Uterus (tissue), 4 donors: ENCODE measurements around the gene NRM. TPM values are rescaled to one million over a fixed set of nuclear protein-coding genes. Genes with fewer than 3 reads are reported as not detected.

Source experiments
- DNase-seq, 2 donors: peaks; one replicate each; pipeline ENCODE4 v3.0.0-alpha.2; 2019 to 2020
- H3K27ac ChIP-seq, 2 donors: fragments of 200-600 bp; sonication (generic); 1 replicate in 1 of 2; 2 replicates in 1 of 2; pipeline ENCODE4 v1.5.1; 2016 to 2018
- H3K27me3 ChIP-seq, 2 donors: fragments of 200-600 bp; sonication (generic); one replicate each; pipeline ENCODE4 v1.5.1; 2018 to 2019; ENCODE audit warnings: control low read depth in 1 of 2
- H3K36me3 ChIP-seq, 2 donors: fragments of 200-600 bp; sonication (generic); one replicate each; pipeline ENCODE4 v1.5.1; 2019; ENCODE audit warnings: control low read depth in 1 of 2
- H3K4me1 ChIP-seq, 2 donors: fragments of 200-600 bp; sonication (generic); one replicate each; pipeline ENCODE4 v1.5.1; 2018 to 2019; ENCODE audit warnings: control low read depth in 1 of 2
- H3K4me3 ChIP-seq, 2 donors: fragments of 200-600 bp; sonication (generic); 1 replicate in 1 of 2; 2 replicates in 1 of 2; pipeline ENCODE4 v1.5.1; 2018 to 2019; ENCODE audit warnings: mild to moderate bottlenecking in 1 of 2
- H3K9me3 ChIP-seq, 2 donors: fragments of 200-600 bp; sonication (generic); one replicate each; pipeline ENCODE4 v1.5.1; 2019; ENCODE audit warnings: control low read depth in 1 of 2
- CTCF ChIP-seq, 4 experiments: fragments of 200-600 bp in 2 of 4; fragments of 450-650 bp in 2 of 4; sonication (generic) in 2 of 4; IDR thresholded peaks; one replicate each; pipeline ENCODE4 v1.5.1; 2016 to 2019; ENCODE audit warnings: antibody characterized with exemption in 4 of 4, mild to moderate bottlenecking in 2 of 4, moderate library complexity in 1 of 4
- POLR2A ChIP-seq, 2 donors: fragments of 450-650 bp; IDR thresholded peaks; one replicate each; pipeline ENCODE4 v1.6.1; 2016; ENCODE audit warnings: antibody characterized with exemption in 2 of 2, mild to moderate bottlenecking in 1 of 2, moderate library complexity in 1 of 2
- intact Hi-C: fragments of 100-400 bp; cut with DNase I; formaldehyde crosslinking; loops from one replicate; pipeline ENCODE4 v1.15.1; 2023; ENCODE audit warnings: low total_unique reads
- total RNA-seq, 4 donors: library from RNA; depleted of rRNA in 3 of 4; stranded (reverse); fragments of >200 nt in 3 of 4; gene quantifications; one replicate each; pipeline versions ENCODE4 v1.1.0 to v1.2.4, GENCODE V29; 2014 to 2023
- donor health status: DM: yes; HTN: yes; CAD: no.

The NRM gene
- total RNA-seq, 4 donors from 2014 or later: 0.59 to 29.3 (median 5.4) TPM

GRCh38 chr6:30686009-30686907 lies 4.5 kb downstream of the NRM start, which contains the start of gene PPP1R18:
TSS of gene PPP1R18 (minus strand) at chr6:30686645. CDS start at chr6:30686018, 627 bp downstream.
- Histone ChIP-seq H3K4me3 (peak within 1 kb of the TSS; percentile 79 to 99), H3K4me1 (peaks cover 8 to 26% of the 10 kb centered on the region in 2 donors), H3K27me3 (no peaks in the 10 kb centered on the region), H3K27ac (peak within 1 kb of the TSS; percentile 98 to 99), H3K9me3 (no peaks in the 10 kb centered on the region), H3K36me3 (no peaks in the 10 kb centered on the region)
- peak in 1 of 2 donors; percentile 45 for TF ChIP-seq POLR2A (IDR thresholded peaks at IDR 0.05)
- no peak for TF ChIP-seq CTCF (IDR thresholded peaks at IDR 0.05)
- peak; percentile 87 for DNase-seq
- intact Hi-C loops: loop anchor here (2.0 kb wide), 1 partner anchor 35 kb away; the partner anchor contains the start of gene TUBB

GRCh38 chr6:30685157-30686008 lies 5.4 kb downstream of the NRM start:
- Histone ChIP-seq H3K4me3 (peak overlapping the region; percentile 79 to 99), H3K36me3 (no peaks in the 10 kb centered on the region), H3K4me1 (peaks cover 8 to 28% of the 10 kb centered on the region in 2 donors), H3K27me3 (no peaks in the 10 kb centered on the region), H3K9me3 (no peaks in the 10 kb centered on the region), H3K27ac (peak overlapping the region; percentile 98 to 99)
- TF ChIP-seq CTCF (IDR thresholded peaks at IDR 0.05) (peak in 1 of 4 experiments; percentile 42), POLR2A (IDR thresholded peaks at IDR 0.05) (no peak)
- intact Hi-C loops: loop anchor here (2.0 kb wide), 1 partner anchor 35 kb away; the partner anchor contains the start of gene TUBB
- DNase-seq: peak in 1 of 2 donors; percentile 41

GRCh38 chr6:30684386-30685156 lies 6.2 kb downstream of the NRM start:
- peak in 1 of 2 donors; percentile 45 for DNase-seq
- no peaks in the 10 kb centered on the region for H3K27me3 ChIP-seq
- peak overlapping the region; percentile 98 to 99 for H3K27ac ChIP-seq
- no peaks in the 10 kb centered on the region for H3K9me3 ChIP-seq
- H3K36me3 ChIP-seq: no peaks in the 10 kb centered on the region
- peaks cover 3 to 29% of the 10 kb centered on the region in 2 donors for H3K4me1 ChIP-seq
- intact Hi-C loops: no loop called here
- TF ChIP-seq CTCF (IDR thresholded peaks at IDR 0.05): no peak
- no peak for TF ChIP-seq POLR2A (IDR thresholded peaks at IDR 0.05)
- H3K4me3 ChIP-seq: peak overlapping the region; percentile 79 to 99

- TF ChIP-seq POLR2A (IDR thresholded peaks at IDR 0.05) (no peak), CTCF (IDR thresholded peaks at IDR 0.05) (no peak)
- Histone ChIP-seq H3K9me3 (no peaks in the 10 kb centered on the region), H3K27ac (peak overlapping the region; percentile 98 to 99), H3K27me3 (no peaks in the 10 kb centered on the region), H3K36me3 (no peaks in the 10 kb centered on the region), H3K4me1 (peaks cover 0 to 27% of the 10 kb centered on the region in 2 donors), H3K4me3 (peak overlapping the region; percentile 79 to 99)
- intact Hi-C loops: no loop called here
- DNase-seq: no peak
Observed at GRCh38 chr6:30683980-30684338, 6.8 kb downstream of the NRM start.
